ENCODE data around the gene GSTP1. TPM values are rescaled to one million over a fixed set of nuclear protein-coding genes. Genes with fewer than 3 reads are reported as not detected.

GSTP1 gene
- total RNA-seq, 1 experiment from 2014 or later = 893 TPM

DNA sequence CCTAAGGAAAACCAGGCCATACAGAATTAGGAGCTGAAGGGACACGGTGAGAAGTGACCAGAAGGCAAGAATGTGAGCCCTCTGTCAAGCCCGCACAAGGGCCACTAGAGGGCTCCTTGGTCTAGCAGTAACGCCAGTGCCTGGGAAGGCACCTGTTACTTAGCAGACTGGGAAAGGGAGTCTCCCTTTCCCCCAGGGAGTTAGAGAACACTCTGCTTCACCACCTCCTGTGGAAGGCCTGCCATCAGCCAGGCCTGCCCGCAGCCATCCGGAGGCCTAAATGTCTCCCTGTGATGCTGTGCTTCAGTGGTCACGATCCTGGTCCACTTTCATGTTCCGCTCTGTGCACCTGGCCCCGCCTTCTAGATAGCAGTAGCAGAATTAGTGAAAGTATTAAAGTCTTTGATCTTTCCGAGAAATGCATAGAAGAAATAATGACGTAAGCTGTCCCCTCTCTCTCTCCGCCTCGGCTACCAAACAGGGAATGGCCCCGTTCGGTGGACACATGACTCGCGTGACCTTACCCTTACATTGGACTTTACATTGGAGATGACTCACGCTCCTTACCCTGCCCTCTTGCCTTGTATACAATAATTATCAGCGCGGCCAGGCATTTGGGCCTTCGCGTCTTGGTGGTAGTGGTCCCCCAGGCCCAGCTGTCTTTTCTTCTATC, 10.7 kb upstream of the GSTP1 start:
- H4K20me1 ChIP-seq (ENCODE audit: insufficient read depth) = no peaks in the 10 kb centered on the region
- peaks cover 0 to 3% of the 10 kb centered on the region in 2 experiments; a peak in 1 of 4 replicates for H3K4me1 ChIP-seq (ENCODE audit: control insufficient read depth in 1 of 2, insufficient read depth in 2 of 2, low read length in 2 of 2)
- no peak overlapping the region for H3K4me3 ChIP-seq (replicated peaks in 1 of 2; ENCODE audit: low read depth in 1 of 2, low read length in 2 of 2)
- H3K27me3 ChIP-seq (ENCODE audit: insufficient read depth, low read length) = no peaks in the 10 kb centered on the region
- no TSS peak for BruUV-seq (replicated peaks)
- no peaks in the 10 kb centered on the region for H3K36me3 ChIP-seq (ENCODE audit: control insufficient read depth in 1 of 2, insufficient read depth in 2 of 2, low read length in 2 of 2)
- no peaks in the 10 kb centered on the region for H3K9me3 ChIP-seq (ENCODE audit: control insufficient read depth in 1 of 2, insufficient read depth in 1 of 2, low read depth in 1 of 2, low read length in 2 of 2)
- H2AFZ ChIP-seq (ENCODE audit: low read depth, low read length, poor library complexity, severe bottlenecking) = no peak overlapping the region
- no peak overlapping the region for H3K27ac ChIP-seq (ENCODE audit: low read depth, low read length)
- peak overlapping the region; percentile 11; the same call in 1 of the 2 replicates for H3K4me2 ChIP-seq (ENCODE audit: low read length)
- intact Hi-C loops (cut with micrococcal nuclease) = no loop called here
- TF ChIP-seq POLR2A (IDR thresholded peaks at IDR 0.05; ENCODE audit: borderline replicate concordance, extremely low read depth, insufficient read depth, insufficient read length) = no peak
- peak; percentile 87 for TF ChIP-seq RAD21 (IDR thresholded peaks at IDR 0.05; ENCODE audit: low read depth)
- TF ChIP-seq SRF (IDR thresholded peaks at IDR 0.05; ENCODE audit: low read depth) = no peak
- no peak for TF ChIP-seq YY1 (IDR thresholded peaks at IDR 0.05; ENCODE audit: extremely low read depth, insufficient replicate concordance, low read depth, low read length)
- TF ChIP-seq, protein P1, sequence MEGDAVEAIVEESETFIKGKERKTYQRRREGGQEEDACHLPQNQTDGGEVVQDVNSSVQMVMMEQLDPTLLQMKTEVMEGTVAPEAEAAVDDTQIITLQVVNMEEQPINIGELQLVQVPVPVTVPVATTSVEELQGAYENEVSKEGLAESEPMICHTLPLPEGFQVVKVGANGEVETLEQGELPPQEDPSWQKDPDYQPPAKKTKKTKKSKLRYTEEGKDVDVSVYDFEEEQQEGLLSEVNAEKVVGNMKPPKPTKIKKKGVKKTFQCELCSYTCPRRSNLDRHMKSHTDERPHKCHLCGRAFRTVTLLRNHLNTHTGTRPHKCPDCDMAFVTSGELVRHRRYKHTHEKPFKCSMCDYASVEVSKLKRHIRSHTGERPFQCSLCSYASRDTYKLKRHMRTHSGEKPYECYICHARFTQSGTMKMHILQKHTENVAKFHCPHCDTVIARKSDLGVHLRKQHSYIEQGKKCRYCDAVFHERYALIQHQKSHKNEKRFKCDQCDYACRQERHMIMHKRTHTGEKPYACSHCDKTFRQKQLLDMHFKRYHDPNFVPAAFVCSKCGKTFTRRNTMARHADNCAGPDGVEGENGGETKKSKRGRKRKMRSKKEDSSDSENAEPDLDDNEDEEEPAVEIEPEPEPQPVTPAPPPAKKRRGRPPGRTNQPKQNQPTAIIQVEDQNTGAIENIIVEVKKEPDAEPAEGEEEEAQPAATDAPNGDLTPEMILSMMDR (IDR thresholded peaks at IDR 0.05 in 2 of 3, conservative IDR thresholded peaks at IDR 0.05 in 1 of 3; ENCODE audit: borderline replicate concordance in 1 of 3, insufficient read depth in 1 of 3, low read depth in 2 of 3, low read length in 2 of 3) = peak; percentile 62 to 90 (median 84)
- peak; percentile 73 for TF ChIP-seq TCF7L2 (IDR thresholded peaks at IDR 0.05; ENCODE audit: borderline replicate concordance, extremely low read depth, insufficient read depth, insufficient read length)
- ATAC-seq = peak; percentile 91
- H3K9me2 ChIP-seq (ENCODE audit: insufficient read depth) = no peaks in the 10 kb centered on the region
- RAD21 ChIA-PET (ENCODE audit: low non-redundant PET in 1 of 2, low total read pairs in 2 of 2, uncharacterized antibody in 2 of 2, unreplicated experiment in 2 of 2) = interaction anchor here in 1 of 2 experiments (0.6 to 1.0 kb wide), 2 partner anchors 9 to 41 kb away, joined by 3 to 4 read pairs; no protein-coding TSS in a partner anchor
- H3K9ac ChIP-seq (ENCODE audit: low read length) = no peak overlapping the region
- peak; percentile 65 for DNase-seq (ENCODE audit: low read depth, low spot score)
- POLR2A ChIA-PET = interaction anchor here (1.0 to 2.4 kb wide), 3 partner anchors 9 to 57 kb away, joined by 3 to 8 read pairs (median 6); partner anchors contain the start of genes GSTP1 and NUDT8
- H3K79me2 ChIP-seq (ENCODE audit: insufficient read depth, low read length) = no peaks in the 10 kb centered on the region
- CTCF ChIA-PET = interaction anchor here (0.8 to 2.1 kb wide), 7 partner anchors 10 to 87 kb away, joined by 4 to 24 read pairs (median 11); partner anchors contain the start of genes GSTP1 and NUDT8

Data from HCT116 (cell line).